IMR-90 (cell line): ENCODE measurements around the gene KAT2B. TPM values are rescaled to one million over a fixed set of nuclear protein-coding genes. Genes with fewer than 3 reads are reported as not detected.

Source experiments
- ATAC-seq: fragments of 200-7000 bp; cut with Tn5 transposase; 2 replicates; pipeline ENCODE4 v1.9.1; 2020; ENCODE audit warnings: low read depth, mild to moderate bottlenecking, moderate library complexity
- BruUV-seq: library from RNA; stranded (reverse); fragments of 400-500 nt; replicated peaks from 2 replicates; lab custom pipeline; 2021; lab: Mats Ljungman, UMichigan
- CTCF ChIA-PET: fragments of 300-600 bp; formaldehyde crosslinking; extraction: SDS; loops from one replicate; lab custom pipeline; 2021; ENCODE audit warnings: antibody characterized with exemption; lab: Yijun Ruan, JAX
- POLR2A ChIA-PET: fragments of 300-600 bp; sonication (Branson Sonifier 250); formaldehyde crosslinking; loops from one replicate; lab custom pipeline; 2022; ENCODE audit warnings: antibody characterized with exemption; ENCODE audit not compliant: unreplicated experiment; lab: Charles Lee
- DNase-seq: peaks from one replicate; pipeline ENCODE4 v3.0.0; 2013
- H2AFZ ChIP-seq: replicated peaks from 2 replicates; pipeline ENCODE3; 2013; ENCODE audit warnings: low read length, mild to moderate bottlenecking; ENCODE audit not compliant: poor library complexity
- H2AK5ac ChIP-seq: 2 replicates; pipeline ENCODE4 v1.6.1; 2013; ENCODE audit warnings: low read depth, low read length, inconsistent platforms
- H2AK9ac ChIP-seq: replicated peaks from 2 replicates; pipeline ENCODE3; 2013; ENCODE audit warnings: mild to moderate bottlenecking, low read depth, low read length, moderate library complexity; ENCODE audit not compliant: poor library complexity
- H2BK120ac ChIP-seq: 2 replicates; pipeline ENCODE4 v1.6.1; 2013; ENCODE audit warnings: low read depth, low read length, inconsistent platforms
- H2BK15ac ChIP-seq: 3 replicates; pipeline ENCODE4 v1.6.1; 2013; ENCODE audit warnings: low read depth, low read length, inconsistent platforms
- H2BK20ac ChIP-seq: 2 replicates; pipeline ENCODE4 v1.6.1; 2013; ENCODE audit warnings: low read depth, mild to moderate bottlenecking, inconsistent platforms, low read length, moderate library complexity
- H2BK5ac ChIP-seq: 2 replicates; pipeline ENCODE4 v1.6.1; 2013; ENCODE audit warnings: mild to moderate bottlenecking, low read depth, low read length, inconsistent platforms; ENCODE audit not compliant: poor library complexity, severe bottlenecking
- H3K14ac ChIP-seq: replicated peaks from 2 replicates; pipeline ENCODE4 v1.6.1; 2013; ENCODE audit warnings: low read depth, low read length, inconsistent platforms
- H3K18ac ChIP-seq: 2 replicates; pipeline ENCODE4 v1.6.1; 2013; ENCODE audit warnings: low read depth, low read length, control low read depth
- H3K23ac ChIP-seq: 2 replicates; pipeline ENCODE4 v1.6.1; 2013; ENCODE audit warnings: low read depth, low read length, inconsistent platforms
- H3K27ac ChIP-seq: 2 replicates; pipeline ENCODE4 v1.5.1; 2013; ENCODE audit warnings: mild to moderate bottlenecking, control low read depth, low read length; ENCODE audit not compliant: insufficient read depth
- H3K27me3 ChIP-seq: 2 replicates; pipeline ENCODE4 v1.6.1; 2013; ENCODE audit warnings: low read length; ENCODE audit not compliant: control insufficient read depth, insufficient read depth
- H3K36me3 ChIP-seq: 2 replicates; pipeline ENCODE4 v1.6.1; 2013; ENCODE audit warnings: low read length, mixed read lengths; ENCODE audit not compliant: control insufficient read depth, insufficient read depth
- H3K4ac ChIP-seq: 2 replicates; pipeline ENCODE4 v1.6.1; 2013; ENCODE audit warnings: low read depth, low read length, inconsistent platforms
- H3K4me1 ChIP-seq: 2 replicates; pipeline ENCODE4 v1.6.1; 2013; ENCODE audit warnings: low read length, mixed read lengths; ENCODE audit not compliant: control insufficient read depth, insufficient read depth
- H3K4me2 ChIP-seq: 2 replicates; pipeline ENCODE4 v1.6.1; 2013; ENCODE audit warnings: low read depth, mild to moderate bottlenecking, control low read depth, low read length, moderate library complexity
- H3K4me3 ChIP-seq: 2 replicates; pipeline ENCODE4 v1.5.1; 2013; ENCODE audit warnings: low read depth, mild to moderate bottlenecking, control low read depth, low read length, moderate library complexity; ENCODE audit not compliant: insufficient read depth
- H3K56ac ChIP-seq: 2 replicates; pipeline ENCODE4 v1.6.1; 2013; ENCODE audit warnings: low read length, inconsistent platforms; ENCODE audit not compliant: insufficient read depth; ENCODE audit errors: extremely low read depth
- H3K79me1 ChIP-seq, 2 experiments: 2 replicates each; pipeline ENCODE4 v1.6.1; 2013; ENCODE audit warnings: low read length in 2 of 2, inconsistent platforms in 1 of 2, low read depth in 1 of 2
- H3K9ac ChIP-seq: 2 replicates; pipeline ENCODE4 v1.6.1; 2013; ENCODE audit warnings: low read depth, low read length, control low read depth
- H3K9me1 ChIP-seq: 2 replicates; pipeline ENCODE4 v1.6.1; 2013; ENCODE audit warnings: low read length, inconsistent platforms; ENCODE audit not compliant: insufficient read depth
- H3K9me3 ChIP-seq: 2 replicates; pipeline ENCODE4 v1.6.1; 2013; ENCODE audit warnings: low read length; ENCODE audit not compliant: control insufficient read depth, insufficient read depth
- H4K20me1 ChIP-seq: 2 replicates; pipeline ENCODE4 v1.6.1; 2013; ENCODE audit warnings: low read length, inconsistent platforms; ENCODE audit not compliant: insufficient read depth
- H4K5ac ChIP-seq: 2 replicates; pipeline ENCODE4 v1.6.1; 2013; ENCODE audit warnings: mild to moderate bottlenecking, low read depth, low read length, control low read depth
- H4K8ac ChIP-seq, 2 experiments: 2 replicates each; pipeline ENCODE4 v1.6.1; 2013; ENCODE audit warnings: low read depth in 2 of 2, low read length in 2 of 2, control low read depth in 1 of 2, inconsistent platforms in 1 of 2
- H4K91ac ChIP-seq: 2 replicates; pipeline ENCODE4 v1.6.1; 2013; ENCODE audit warnings: low read depth, low read length, inconsistent platforms; ENCODE audit not compliant: insufficient read depth
- CEBPB ChIP-seq: IDR thresholded peaks from 2 replicates; pipeline ENCODE4 v1.6.1; 2012; ENCODE audit warnings: low read depth, low read length, improper control_type of control experiment
- CTCF ChIP-seq: conservative IDR thresholded peaks from 2 replicates; pipeline ENCODE4 v1.5.1; 2012; ENCODE audit warnings: mild to moderate bottlenecking, low read depth, low read length, improper control_type of control experiment
- ELK1 ChIP-seq: fragments of 150-350 bp; IDR thresholded peaks from 2 replicates; pipeline ENCODE4 v1.6.1; 2016; ENCODE audit warnings: low read depth, mild to moderate bottlenecking, low read length, moderate library complexity, borderline replicate concordance
- FOS ChIP-seq: fragments of 150-350 bp; IDR thresholded peaks from 2 replicates; pipeline ENCODE4 v1.6.1; 2016; ENCODE audit warnings: low read depth, low read length
- MAFK ChIP-seq: IDR thresholded peaks from 2 replicates; pipeline ENCODE4 v1.6.1; 2012; ENCODE audit warnings: low read depth, low read length, improper control_type of control experiment
- MAZ ChIP-seq: IDR thresholded peaks from 2 replicates; pipeline ENCODE4 v1.6.1; 2012; ENCODE audit warnings: low read depth, mild to moderate bottlenecking, low read length, improper control_type of control experiment, moderate library complexity, borderline replicate concordance
- MXI1 ChIP-seq: IDR thresholded peaks from 2 replicates; pipeline ENCODE4 v1.6.1; 2012; ENCODE audit warnings: low read depth, mild to moderate bottlenecking, low read length, moderate library complexity, borderline replicate concordance
- NFE2L2 ChIP-seq: fragments of 150-350 bp; IDR thresholded peaks from 2 replicates; pipeline ENCODE4 v1.6.1; 2016; ENCODE audit warnings: low read depth, mild to moderate bottlenecking, low read length
- POLR2A ChIP-seq: IDR thresholded peaks from 2 replicates; pipeline ENCODE4 v1.6.1; 2012; ENCODE audit warnings: mild to moderate bottlenecking, low read depth, low read length
- RCOR1 ChIP-seq: IDR thresholded peaks from 2 replicates; pipeline ENCODE4 v1.6.1; 2012; ENCODE audit warnings: mild to moderate bottlenecking, low read length, improper control_type of control experiment; ENCODE audit not compliant: insufficient replicate concordance
- SMC3 ChIP-seq: fragments of 150-350 bp; IDR thresholded peaks from 2 replicates; pipeline ENCODE4 v1.6.1; 2016; ENCODE audit warnings: low read depth, mild to moderate bottlenecking, antibody characterized with exemption, low read length, moderate library complexity
- USF2 ChIP-seq: fragments of 150-350 bp; IDR thresholded peaks from 2 replicates; pipeline ENCODE4 v1.6.1; 2017; ENCODE audit warnings: mild to moderate bottlenecking, antibody characterized with exemption, low read length, low read depth
- WGBS, 2 experiments: methylation state at CpG; one replicate each; pipeline versions ENCODE4 v1.1.5 to v1.1.7; 2013; ENCODE audit warnings: missing lambda C conversion rate in 2 of 2; ENCODE audit not compliant: insufficient read length in 1 of 2; ENCODE audit errors: extremely low coverage in 2 of 2; 5-methylcytosine and 5-hydroxymethylcytosine counted together
- dilution Hi-C: fragments of 300-500 bp; cut with HindIII; formaldehyde crosslinking; loops from one replicate; pipeline ENCODE4 v1.14.3; 2018; ENCODE audit warnings: low sequenced_read_pairs; ENCODE audit not compliant: unreplicated experiment
- in situ Hi-C: fragments of 300-500 bp; cut with MboI; formaldehyde crosslinking; loops from 3 replicates; pipeline ENCODE4 v1.14.3; 2019; ENCODE audit warnings: low sequenced_read_pairs, inconsistent platforms, mixed read lengths
- intact Hi-C: fragments of 100-400 bp; cut with micrococcal nuclease; formaldehyde crosslinking; loops from 2 replicates; pipeline ENCODE4 v1.10.0; 2022
- polyA plus RNA-seq, 3 experiments: library from polyadenylated mRNA; depleted of rRNA; stranded (reverse); fragments of >200 nt; gene quantifications; 2 replicates each; pipeline ENCODE4 v1.2.3, GENCODE V29; 2012; ENCODE audit warnings: low replicate concordance in 1 of 3
- total RNA-seq: library from RNA; depleted of rRNA; stranded (reverse); fragments of >200 nt; gene quantifications from 2 replicates; pipeline ENCODE4 v1.2.3, GENCODE V29; 2012

The KAT2B gene
- total and polyA plus RNA-seq, 2 of the 4 experiments (the other 2 are of a cell fraction), result 2.0 to 2.2 TPM

GRCh38 chr3:20185679-20186599 is 145.7 kb downstream of the KAT2B start, which contains the start of gene SGO1:
Gene SGO1 (minus strand): TSS chr3:20186206. CDS start chr3:20184027, 2,179 bp downstream.
- intact Hi-C loops, result loop anchor here (1.0 to 5.0 kb wide), 4 partner anchors 146 to 297 kb away; partner anchors contain the start of genes KAT2B and RAB5A
- ChIA-PET CTCF (interaction anchor here (1.1 kb wide), 1 partner anchor 146 kb away, joined by 4 read pairs; the partner anchor contains the start of gene KAT2B), POLR2A (interaction anchor here (0.6 to 0.7 kb wide), 2 partner anchors 12 to 16 kb away, joined by 3 to 5 read pairs; no protein-coding TSS in a partner anchor)
- no peaks in the 10 kb centered on the region for H3K36me3 ChIP-seq
- H2BK120ac ChIP-seq, result peak within 1 kb of the TSS; percentile 50
- peak within 1 kb of the TSS; percentile 77 for H3K4ac ChIP-seq
- peak within 1 kb of the TSS; percentile 85 for H4K5ac ChIP-seq
- H2AFZ ChIP-seq, result peak within 1 kb of the TSS; percentile 96
- H3K4me2 ChIP-seq, result peak within 1 kb of the TSS; percentile 100
- H3K18ac ChIP-seq, result peak within 1 kb of the TSS; percentile 84
- H4K8ac ChIP-seq, result peak within 1 kb of the TSS; percentile 87 to 92
- H3K27ac ChIP-seq, result peak within 1 kb of the TSS; percentile 93
- H4K91ac ChIP-seq, result peak within 1 kb of the TSS; percentile 73
- ATAC-seq (peak; percentile 96), DNase-seq (peak; percentile 96)
- peak within 1 kb of the TSS; percentile 68 for H3K14ac ChIP-seq
- no peaks in the 10 kb centered on the region for H3K9me1 ChIP-seq
- H3K56ac ChIP-seq, result peak within 1 kb of the TSS; percentile 93
- H2AK9ac ChIP-seq, result peak within 1 kb of the TSS; percentile 71
- 0% methylated on average over 23 of the region's 65 CpGs; no CpG with 5 or more reads in 1 of the 2 experiments for WGBS, 2 experiments
- 0 out of 2 replicates have a peak within 1 kb of the TSS, but pooled peaks have one; percentile 25 for H2BK20ac ChIP-seq
- no TSS peak for BruUV-seq
- H3K23ac ChIP-seq, result peak within 1 kb of the TSS; percentile 77
- no peaks in the 10 kb centered on the region for H3K27me3 ChIP-seq
- H3K4me3 ChIP-seq, result peak within 1 kb of the TSS; percentile 89
- no peaks in the 10 kb centered on the region for H3K4me1 ChIP-seq
- H3K79me1 ChIP-seq, result peaks cover 0 to 6% of the 10 kb centered on the region in 2 experiments; a peak in 1 of 4 replicates
- dilution Hi-C loops, result no loop called here
- H3K9ac ChIP-seq, result peak within 1 kb of the TSS; percentile 96
- no peak within 1 kb of the TSS for H2AK5ac ChIP-seq
- no peaks in the 10 kb centered on the region for H4K20me1 ChIP-seq
- H3K9me3 ChIP-seq, result no peaks in the 10 kb centered on the region
- H2BK15ac ChIP-seq, result peak within 1 kb of the TSS; percentile 33; the same call in 2 of the 3 replicates
- in situ Hi-C loops, result loop anchor here (10.0 kb wide), 1 partner anchor 241 kb away; the partner anchor contains the start of gene RAB5A
- peak within 1 kb of the TSS; percentile 77 for H2BK5ac ChIP-seq
- TF ChIP-seq USF2 (peak; percentile 100), SMC3 (no peak; the same call in 1 of the 2 replicates), CEBPB (no peak), POLR2A (peak; percentile 90), MXI1 (peak; percentile 98), MAFK (no peak), NFE2L2 (no peak), MAZ (peak; percentile 13; the same call in 1 of the 2 replicates), FOS (peak; percentile 92), ELK1 (no peak), CTCF (no peak), RCOR1 (no peak)
